GM18526 (cell line): ENCODE measurements around the gene FN3K.

Experiments used
- POLR2A ChIP-seq: IDR thresholded peaks from 3 replicates; pipeline ENCODE4 v1.6.1; 2011; ENCODE audit not compliant: insufficient read length; ENCODE audit errors: extremely low read depth

The FN3K gene

DNA sequence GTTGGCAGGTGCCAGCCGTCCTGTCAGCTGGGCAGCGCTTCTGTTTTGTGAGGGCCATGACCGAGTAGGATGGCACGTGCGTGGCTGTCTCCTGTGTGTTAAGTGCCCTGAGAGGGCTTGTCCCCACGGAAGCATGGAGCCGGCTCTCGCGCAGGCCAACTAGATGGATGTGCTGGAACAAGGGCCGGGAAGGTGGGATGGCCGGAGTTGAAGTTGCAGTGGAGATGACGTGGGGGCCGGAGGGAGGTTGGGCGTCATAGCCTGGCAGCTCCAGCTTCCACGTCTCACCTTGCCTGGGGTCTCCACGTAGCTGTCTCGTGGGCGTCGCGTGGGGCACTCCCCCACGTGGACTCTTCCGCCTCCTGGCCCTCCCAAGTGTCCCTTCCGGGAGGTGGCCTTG is 44.1 kb downstream of the FN3K start:
- no peak for TF ChIP-seq POLR2A

DNA sequence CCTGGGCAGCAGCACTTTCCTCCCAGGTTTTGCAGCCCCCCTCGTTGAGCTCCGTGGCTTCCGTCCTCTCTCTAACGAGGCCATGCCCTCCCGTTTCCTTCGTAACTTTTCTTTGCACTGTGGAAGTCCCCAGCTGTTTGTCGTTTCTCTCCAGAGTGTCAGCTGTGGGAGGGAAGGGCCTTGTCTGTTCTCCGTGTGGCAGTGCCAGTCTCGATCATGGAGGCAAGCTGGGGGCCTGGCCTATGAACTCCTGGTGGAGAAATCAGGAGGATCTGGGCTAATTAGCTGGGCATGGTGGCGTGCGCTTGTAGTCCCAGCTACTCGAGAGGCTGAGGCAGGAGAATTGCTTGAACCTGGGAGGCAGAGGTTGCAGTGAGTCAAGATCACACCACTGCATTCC is 44.8 kb downstream of the FN3K start:
- TF ChIP-seq POLR2A, result no peak

DNA sequence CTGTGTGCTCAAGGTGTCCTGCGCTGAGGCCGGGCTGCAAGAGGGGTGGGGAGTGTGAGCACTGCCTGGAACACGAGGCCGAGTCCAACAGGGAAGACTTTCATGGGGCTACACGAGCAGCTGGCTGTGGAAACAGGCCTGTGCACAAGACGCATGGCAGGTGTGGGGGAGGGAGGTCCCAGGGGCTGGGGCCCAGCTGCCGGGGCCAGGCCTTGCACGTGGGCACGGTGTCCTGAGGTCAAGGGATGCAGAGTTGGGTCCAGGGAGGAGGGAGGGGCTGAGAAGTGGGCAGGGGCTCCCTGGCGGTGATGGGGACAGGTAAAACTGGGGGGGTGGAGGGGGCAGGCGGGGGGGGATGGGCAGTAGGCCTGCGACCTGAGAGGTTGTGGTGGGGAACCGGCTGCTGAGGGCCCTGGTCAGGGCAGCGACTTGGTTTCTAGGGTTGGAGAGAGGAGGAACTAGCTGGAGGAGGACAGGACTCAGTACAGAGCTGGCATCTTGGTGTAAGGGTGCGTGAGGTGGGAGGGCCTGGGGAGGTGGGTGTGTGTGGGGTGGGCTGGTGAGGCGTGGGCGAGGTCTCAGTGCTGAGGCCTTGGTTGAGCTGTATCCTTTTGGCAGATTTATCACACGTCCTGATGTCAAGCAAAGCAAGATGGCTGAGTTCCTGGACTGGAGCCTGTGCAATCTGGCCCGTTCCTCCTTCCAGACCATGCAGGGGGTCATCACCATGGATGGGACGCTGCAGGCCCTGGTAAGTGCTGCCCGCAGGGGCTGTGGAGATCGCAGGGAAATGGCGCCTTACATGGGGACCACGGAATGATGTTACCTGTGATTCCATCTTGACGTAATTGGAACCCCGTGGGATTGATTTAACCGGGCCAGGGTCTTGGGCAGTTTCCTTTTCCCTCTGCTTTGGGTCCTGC is 45.8 kb downstream of the FN3K start:
- no peak for TF ChIP-seq POLR2A

DNA sequence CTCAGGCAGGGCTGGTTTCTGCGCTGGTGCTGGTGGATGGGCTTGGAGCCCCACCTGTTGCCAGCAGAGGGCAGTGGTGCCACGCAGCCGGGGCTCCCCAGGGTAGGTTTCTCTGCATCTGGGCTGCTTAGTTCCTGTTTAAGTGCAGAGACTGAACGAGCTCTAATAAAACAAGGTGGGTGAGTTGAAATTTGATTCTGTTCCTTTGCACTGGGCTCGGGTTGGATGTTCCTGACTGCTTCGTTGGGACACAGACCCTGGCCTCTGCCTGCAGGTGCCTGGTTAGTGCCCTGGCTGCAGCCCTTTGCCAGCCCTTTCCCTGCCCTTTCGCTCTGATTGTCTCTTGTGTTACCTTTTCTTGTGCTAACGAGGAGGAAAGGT is 46.5 kb downstream of the FN3K start:
- TF ChIP-seq POLR2A, result no peak

DNA sequence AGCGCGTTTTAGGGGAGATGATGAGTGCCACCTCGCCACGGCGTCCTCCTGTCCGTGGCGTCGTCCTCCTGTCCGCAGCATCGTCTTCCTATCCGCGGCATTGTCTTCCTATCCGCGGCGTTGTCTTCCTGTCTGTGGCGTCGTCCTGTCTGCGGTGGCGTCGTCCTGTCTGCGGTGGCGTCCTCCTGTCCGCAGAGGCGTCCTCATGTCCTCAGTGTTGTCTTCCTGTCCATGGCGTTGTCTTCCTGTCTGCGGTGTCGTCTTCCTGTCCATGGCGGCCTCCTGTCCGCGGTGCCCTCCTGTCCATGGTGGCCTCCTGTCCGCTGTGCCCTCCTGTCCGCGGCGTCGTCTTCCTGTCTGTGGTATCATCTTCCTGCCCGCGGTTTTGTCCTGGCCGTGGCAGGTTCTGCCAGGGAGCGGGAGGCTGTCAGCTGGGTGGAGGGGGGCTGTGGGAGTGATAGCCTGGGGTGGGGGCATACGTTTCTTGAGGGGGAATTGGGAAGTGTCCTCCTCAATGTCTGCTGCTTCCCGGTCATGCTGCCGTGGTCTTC is 47.3 kb downstream of the FN3K start:
- no peak for TF ChIP-seq POLR2A

- no peak for TF ChIP-seq POLR2A
Observed at GRCh38 chr17:82783498-82783897, 48.1 kb downstream of the FN3K start.

- no peak for TF ChIP-seq POLR2A
Observed at GRCh38 chr17:82786427-82786826, 51.0 kb downstream of the FN3K start.

DNA sequence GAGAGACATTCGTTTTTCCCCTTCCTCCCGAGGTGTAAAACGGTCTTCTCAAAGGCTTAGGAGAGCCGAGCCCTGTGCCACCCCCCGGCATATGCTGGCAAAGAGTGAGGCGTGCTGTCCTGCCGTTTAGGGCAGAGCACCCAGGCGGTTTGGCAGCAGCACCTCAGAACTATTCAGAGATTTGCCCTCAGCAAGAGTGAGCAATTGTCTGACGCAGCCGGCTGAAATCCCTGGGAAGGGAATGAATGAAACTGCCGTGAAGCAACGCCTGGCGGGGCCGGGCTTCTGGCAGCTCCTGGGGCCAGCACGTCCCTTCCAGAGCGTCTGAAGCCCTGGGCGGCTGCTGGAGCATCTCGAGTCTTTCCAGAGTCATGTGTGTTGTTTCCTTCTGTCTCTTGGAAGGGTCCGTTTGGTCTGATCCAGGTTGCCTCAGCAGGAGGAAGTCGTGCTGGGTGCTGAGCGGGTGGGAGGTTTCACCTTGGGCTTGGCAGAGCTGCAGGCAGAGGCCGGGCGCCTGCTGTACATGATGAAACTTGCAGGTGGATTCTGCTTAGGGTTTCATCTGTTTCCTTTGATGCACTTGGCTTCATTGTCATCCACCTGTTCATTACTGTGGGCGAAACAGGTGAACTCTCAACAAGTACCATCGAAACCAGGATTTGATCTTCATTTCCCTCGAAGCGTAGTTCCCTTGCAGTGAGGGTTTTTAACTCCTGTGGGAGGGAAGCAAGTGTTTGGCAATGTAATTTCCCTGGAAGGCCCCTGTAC is 51.9 kb downstream of the FN3K start:
- no peak for TF ChIP-seq POLR2A

GRCh38 chr17:82788206-82789001 is 53.0 kb downstream of the FN3K start:
- TF ChIP-seq POLR2A, result no peak

DNA sequence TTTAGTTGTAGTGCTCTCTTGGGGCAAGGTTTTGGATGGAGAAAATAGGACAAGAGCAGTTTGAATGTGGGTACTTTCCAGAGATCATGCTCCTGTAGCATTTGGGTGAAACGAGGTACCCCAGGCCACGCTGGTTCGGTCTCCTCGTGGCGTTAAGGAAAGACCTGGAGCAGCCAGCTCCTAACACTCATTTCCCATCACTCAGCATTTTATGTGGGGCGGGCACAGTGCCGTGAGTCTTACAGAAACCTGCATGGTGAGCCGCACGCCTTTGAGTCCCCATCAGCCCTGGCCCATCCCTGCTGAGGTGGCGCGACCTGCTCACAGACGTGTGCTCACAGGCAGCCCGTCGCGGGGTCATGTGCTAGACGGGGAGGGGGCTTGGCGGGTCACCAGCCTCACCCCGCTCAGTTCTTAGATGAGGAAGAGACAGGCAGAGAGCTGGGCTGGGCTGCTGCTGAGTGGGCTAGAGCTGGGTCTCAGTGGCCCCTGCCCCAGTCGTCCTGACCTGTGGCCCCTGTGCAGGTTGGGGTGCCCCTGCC is 53.7 kb downstream of the FN3K start:
- no peak for TF ChIP-seq POLR2A

GRCh38 chr17:82789806-82790205 is 54.4 kb downstream of the FN3K start:
- no peak for TF ChIP-seq POLR2A

DNA sequence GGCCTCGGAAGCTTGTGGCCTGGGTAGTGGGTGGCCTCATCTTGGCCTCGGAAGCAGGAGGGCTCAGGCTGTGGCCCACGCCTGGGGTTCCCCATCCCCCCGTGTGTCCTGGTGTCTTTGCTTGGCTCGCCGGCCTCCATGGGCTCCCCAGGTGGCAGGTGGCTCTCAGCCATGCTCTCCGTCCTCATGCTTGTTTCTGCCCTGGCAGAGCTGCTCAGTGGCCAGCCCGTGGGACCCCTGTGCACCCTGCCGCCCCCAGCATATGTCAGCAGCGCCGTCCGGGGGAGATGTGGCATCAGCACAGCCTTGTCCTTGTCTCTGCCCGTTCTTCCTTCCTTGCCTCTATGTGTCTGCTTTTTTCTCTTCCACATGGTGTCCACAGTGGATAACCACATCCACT is 55.0 kb downstream of the FN3K start:
- TF ChIP-seq POLR2A, result no peak

DNA sequence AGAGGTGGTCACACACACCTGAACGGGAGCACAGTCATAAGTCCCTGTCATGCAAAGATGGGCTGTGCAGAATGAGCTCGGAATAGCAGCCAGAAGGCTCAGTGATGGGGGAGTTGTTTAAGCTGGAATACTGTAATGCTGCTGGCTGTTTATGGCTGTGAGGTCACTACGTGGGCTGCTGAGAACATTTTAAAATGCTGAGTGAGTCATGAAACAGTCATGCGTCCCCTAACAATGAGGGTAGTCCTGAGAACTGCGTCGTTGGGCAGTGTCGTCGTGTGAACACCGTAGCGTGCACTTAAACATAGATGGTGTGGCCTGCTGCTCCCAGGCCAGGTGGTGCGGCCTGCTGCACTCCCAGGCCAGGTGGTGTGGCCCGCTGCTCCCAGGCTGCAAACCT is 56.1 kb downstream of the FN3K start:
- TF ChIP-seq POLR2A, result no peak

DNA sequence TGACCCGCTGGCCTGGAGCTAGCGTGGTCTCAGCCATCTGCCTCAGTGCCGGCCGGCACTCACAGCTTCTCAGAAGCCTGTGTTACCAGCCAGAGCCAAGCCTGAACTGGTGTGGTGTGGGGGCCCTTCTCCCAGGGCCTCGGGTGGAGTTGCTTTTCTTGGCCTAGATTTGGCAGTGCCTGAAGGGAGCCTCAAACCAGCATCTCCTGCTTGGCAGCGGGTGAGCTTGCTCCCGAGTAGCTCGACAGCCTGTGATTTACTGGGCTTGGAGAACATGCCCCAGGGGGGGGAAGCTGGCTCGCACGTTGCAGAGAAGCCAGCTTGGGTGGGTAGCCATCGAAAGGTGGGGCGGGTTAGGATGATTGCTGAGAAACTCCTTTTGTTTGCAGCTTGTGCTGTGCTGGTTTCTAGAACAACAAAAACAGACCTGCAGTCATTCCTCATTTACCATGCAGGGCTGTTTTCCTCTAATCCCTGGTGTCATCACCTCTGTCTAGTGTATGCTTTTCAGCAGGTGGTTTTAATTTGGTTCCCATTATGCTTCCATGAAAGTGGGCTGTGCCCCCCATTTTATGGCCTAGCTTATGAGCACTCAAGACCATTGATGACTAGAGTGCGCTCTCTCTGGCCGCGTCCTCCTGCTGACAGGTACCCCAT is 58.7 kb downstream of the FN3K start:
- TF ChIP-seq POLR2A, result no peak
